ENCODE results near the gene KLC1.

KLC1 gene

GRCh38 chr14:103746701-103747100 lies 117.7 kb downstream of the KLC1 start:
- Histone ChIP-seq H3K27ac (no peak overlapping the region), H3K9me3 (ENCODE audit: low read depth, low read length) (no peaks in the 10 kb centered on the region), H3K36me3 (ENCODE audit: insufficient read depth, low read length) (peaks cover 8% of the 10 kb centered on the region; the same call in 1 of the 2 replicates), H3K9ac (ENCODE audit: insufficient read length) (no peak overlapping the region), H3K4me3 (no peak overlapping the region)
- no peak for DNase-seq (ENCODE audit: low read depth, low spot score)
- no peak for TF ChIP-seq FOXP2 (optimal IDR thresholded peaks at IDR 0.05; ENCODE audit: control extremely low read depth, extremely low read length, insufficient read depth)
- TF ChIP-seq EZH2 (IDR thresholded peaks at IDR 0.05): no peak
- no peak for TF ChIP-seq POLR2AphosphoS5 (IDR thresholded peaks at IDR 0.05; ENCODE audit: borderline replicate concordance, low read depth, low read length)

- no peak for DNase-seq (ENCODE audit: low read depth, low spot score)
- Histone ChIP-seq H3K36me3 (ENCODE audit: insufficient read depth, low read length) (peaks cover 5% of the 10 kb centered on the region; the same call in 1 of the 2 replicates), H3K4me3 (no peak overlapping the region), H3K9me3 (ENCODE audit: low read depth, low read length) (no peaks in the 10 kb centered on the region), H3K9ac (ENCODE audit: insufficient read length) (no peak overlapping the region), H3K27ac (no peak overlapping the region)
- TF ChIP-seq FOXP2 (optimal IDR thresholded peaks at IDR 0.05; ENCODE audit: control extremely low read depth, extremely low read length, insufficient read depth): no peak
- no peak for TF ChIP-seq EZH2 (IDR thresholded peaks at IDR 0.05)
- no peak for TF ChIP-seq POLR2AphosphoS5 (IDR thresholded peaks at IDR 0.05; ENCODE audit: borderline replicate concordance, low read depth, low read length)
These were observed 119.5 kb downstream of the KLC1 start for GRCh38 chr14:103748534-103748857.

DNA sequence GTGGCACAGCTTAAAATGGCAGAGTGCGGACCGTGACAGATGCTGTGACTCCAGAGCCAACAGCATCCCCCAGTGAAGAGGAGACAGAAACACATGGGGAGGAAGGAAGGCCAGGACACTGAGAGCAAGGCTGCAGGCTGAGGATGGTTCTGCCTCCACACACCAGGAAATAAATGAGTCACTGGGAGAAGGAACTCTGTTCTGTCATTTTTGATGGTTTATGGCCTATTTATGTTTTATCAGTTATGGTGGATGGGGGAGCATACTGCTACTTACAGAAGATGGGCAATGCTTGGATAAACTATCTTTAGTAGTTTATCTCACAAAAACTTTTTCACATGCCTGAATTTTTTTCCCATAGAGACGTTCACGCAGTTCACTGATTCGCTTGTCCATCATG lies 120.4 kb downstream of the KLC1 start:
- no peaks in the 10 kb centered on the region for H3K9me3 ChIP-seq (ENCODE audit: low read depth, low read length)
- H3K9ac ChIP-seq (ENCODE audit: insufficient read length): no peak overlapping the region
- no peak overlapping the region for H3K4me3 ChIP-seq
- TF ChIP-seq EZH2 (IDR thresholded peaks at IDR 0.05): no peak
- peaks cover 5% of the 10 kb centered on the region; the same call in 1 of the 2 replicates for H3K36me3 ChIP-seq (ENCODE audit: insufficient read depth, low read length)
- H3K27ac ChIP-seq: no peak overlapping the region
- no peak for DNase-seq (ENCODE audit: low read depth, low spot score)

DNA sequence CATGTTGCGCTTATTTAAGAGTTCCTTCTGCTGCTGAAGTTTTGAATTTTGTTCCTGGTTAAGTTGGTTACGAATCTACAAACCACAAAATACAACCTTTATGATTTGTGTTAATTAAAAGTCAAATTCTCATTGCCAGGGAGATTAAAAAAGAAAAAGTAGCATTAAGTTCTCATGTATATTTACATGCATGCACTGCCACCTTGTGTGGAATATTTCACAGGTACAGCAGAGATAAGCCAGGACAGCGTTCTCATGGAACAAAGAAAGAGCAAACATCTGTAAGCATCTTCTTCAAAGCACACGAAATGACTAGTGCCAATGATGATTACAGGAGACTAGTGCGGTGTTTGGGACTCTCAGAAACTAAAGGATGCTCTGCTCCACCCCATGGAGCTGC lies 120.8 kb downstream of the KLC1 start:
- Histone ChIP-seq H3K9me3 (ENCODE audit: low read depth, low read length) (no peaks in the 10 kb centered on the region), H3K9ac (ENCODE audit: insufficient read length) (no peak overlapping the region), H3K27ac (no peak overlapping the region), H3K36me3 (ENCODE audit: insufficient read depth, low read length) (peaks cover 5% of the 10 kb centered on the region; the same call in 1 of the 2 replicates), H3K4me3 (no peak overlapping the region)
- DNase-seq (ENCODE audit: low read depth, low spot score): no peak
- no peak for TF ChIP-seq EZH2 (IDR thresholded peaks at IDR 0.05)
- no peak for TF ChIP-seq FOXP2 (optimal IDR thresholded peaks at IDR 0.05; ENCODE audit: control extremely low read depth, extremely low read length, insufficient read depth)
- no peak for TF ChIP-seq POLR2AphosphoS5 (IDR thresholded peaks at IDR 0.05; ENCODE audit: borderline replicate concordance, low read depth, low read length)

Measured in SK-N-MC (cell line).